PC-3 (cell line): Measurements from ENCODE around the gene PTPRF. TPM values are rescaled to one million over a fixed set of nuclear protein-coding genes. Genes with fewer than 3 reads are reported as not detected.

Source experiments
- ATAC-seq: fragments of 200-7000 bp; cut with Tn5 transposase; 2 replicates; pipeline ENCODE4 v1.9.1; 2020; ENCODE audit warnings: mild to moderate bottlenecking, moderate library complexity
- BruUV-seq: library from RNA; stranded (reverse); fragments of 400-500 nt; replicated peaks from 2 replicates; lab custom pipeline; 2021; lab: Mats Ljungman, UMichigan
- CTCF ChIA-PET: fragments of 300-600 bp; sonication (Branson Sonifier 250); formaldehyde crosslinking; loops from one replicate; lab custom pipeline; 2022; ENCODE audit warnings: antibody characterized with exemption; lab: Charles Lee
- POLR2A ChIA-PET: fragments of 300-600 bp; sonication (Branson Sonifier 250); formaldehyde crosslinking; loops from one replicate; lab custom pipeline; 2022; ENCODE audit warnings: antibody characterized with exemption; ENCODE audit not compliant: unreplicated experiment; lab: Charles Lee
- DNase-seq: peaks from one replicate; pipeline ENCODE4 v3.0.0-alpha.2; 2015
- H2AFZ ChIP-seq: fragments of 300-600 bp; sonication (generic); 2 replicates; pipeline ENCODE4 v1.6.0; 2016; ENCODE audit warnings: antibody characterized with exemption, low read length
- H3F3A ChIP-seq: fragments of 300-600 bp; sonication (generic); one replicate; pipeline ENCODE4 v1.6.0; 2017; ENCODE audit warnings: antibody characterized with exemption, low read length, control low read depth, mild to moderate bottlenecking; ENCODE audit not compliant: unreplicated experiment
- H3K27ac ChIP-seq: fragments of 300-600 bp; sonication (generic); 2 replicates; pipeline ENCODE4 v1.5.1; 2016; ENCODE audit warnings: mild to moderate bottlenecking, low read length
- H3K27me3 ChIP-seq: fragments of 300-600 bp; sonication (generic); 2 replicates; pipeline ENCODE4 v1.6.1; 2016; ENCODE audit warnings: low read length, mixed read lengths
- H3K36me3 ChIP-seq: fragments of 300-600 bp; sonication (generic); 2 replicates; pipeline ENCODE4 v1.6.1; 2016; ENCODE audit warnings: low read depth, mixed run types, low read length, mixed read lengths
- H3K4me1 ChIP-seq: fragments of 300-600 bp; sonication (generic); 2 replicates; pipeline ENCODE4 v1.5.1; 2016; ENCODE audit warnings: low read length; ENCODE audit not compliant: insufficient read depth
- H3K4me2 ChIP-seq: fragments of 300-600 bp; sonication (generic); 2 replicates; pipeline ENCODE4 v1.6.0; 2016; ENCODE audit warnings: low read length
- H3K4me3 ChIP-seq: fragments of 300-600 bp; sonication (generic); 2 replicates; pipeline ENCODE4 v1.5.1; 2016; ENCODE audit warnings: mild to moderate bottlenecking, low read length, mixed read lengths
- H3K79me2 ChIP-seq: fragments of 300-600 bp; sonication (generic); 2 replicates; pipeline ENCODE4 v1.6.1; 2017; ENCODE audit warnings: low read length, mixed read lengths
- H3K9ac ChIP-seq: fragments of 300-600 bp; sonication (generic); 2 replicates; pipeline ENCODE4 v1.6.0; 2016; ENCODE audit warnings: mild to moderate bottlenecking, low read length
- H3K9me2 ChIP-seq: fragments of 300-600 bp; sonication (generic); replicated peaks from 2 replicates; pipeline ENCODE4 v1.6.1; 2016; ENCODE audit warnings: mixed run types, low read length, mixed read lengths
- H3K9me3 ChIP-seq: fragments of 300-600 bp; sonication (generic); 2 replicates; pipeline ENCODE4 v1.6.1; 2016; ENCODE audit warnings: low read length, mixed read lengths
- H4K20me1 ChIP-seq: fragments of 300-600 bp; sonication (generic); 2 replicates; pipeline ENCODE4 v1.6.1; 2016; ENCODE audit warnings: low read length, mixed read lengths
- EZH2 ChIP-seq: fragments of 300-600 bp; sonication (generic); IDR thresholded peaks from one replicate; pipeline ENCODE4 v1.6.1; 2017; ENCODE audit warnings: antibody characterized with exemption, mild to moderate bottlenecking, low read length; ENCODE audit not compliant: unreplicated experiment
- EZH2phosphoT487 ChIP-seq: fragments of 300-600 bp; sonication (generic); IDR thresholded peaks from 2 replicates; pipeline ENCODE4 v1.6.1; 2018; ENCODE audit warnings: mild to moderate bottlenecking, antibody characterized with exemption, low read length, borderline replicate concordance
- intact Hi-C: fragments of 100-400 bp; cut with micrococcal nuclease; formaldehyde crosslinking; loops from 2 replicates; pipeline ENCODE4 v1.9.0; 2023
- total RNA-seq: library from RNA; depleted of rRNA; stranded (reverse); fragments of >200 nt; gene quantifications from 2 replicates; pipeline ENCODE4 v1.2.3, GENCODE V29; 2014
- TF ChIP-seq, protein P1 (sequence below): fragments of 300-600 bp; sonication (generic); conservative IDR thresholded peaks from 2 replicates; pipeline ENCODE4 v1.5.1; 2017; ENCODE audit warnings: antibody characterized with exemption, low read depth, mild to moderate bottlenecking, low read length

Gene PTPRF
- total RNA-seq, 1 experiment from 2014 or later, result 67.4 TPM

DNA sequence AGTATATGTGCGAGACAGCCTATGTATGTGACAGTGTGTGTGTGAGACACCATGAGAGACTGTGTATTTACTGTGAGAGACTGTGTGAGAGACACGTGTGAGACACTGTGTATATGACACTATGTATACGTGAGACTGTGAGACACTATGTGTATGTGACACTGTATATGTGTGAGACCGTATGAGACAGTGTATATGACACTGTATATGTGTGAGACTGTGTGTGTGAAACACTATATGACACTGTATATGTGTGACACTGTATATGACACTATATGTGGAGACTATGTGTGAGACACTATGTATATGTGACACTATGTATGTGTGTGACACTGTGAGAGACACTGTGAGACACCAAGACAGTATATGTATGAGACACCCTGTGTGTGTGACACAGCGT lies 66.3 kb downstream of the PTPRF start:
- intact Hi-C loops, result no loop called here
- no peak for ATAC-seq

DNA sequence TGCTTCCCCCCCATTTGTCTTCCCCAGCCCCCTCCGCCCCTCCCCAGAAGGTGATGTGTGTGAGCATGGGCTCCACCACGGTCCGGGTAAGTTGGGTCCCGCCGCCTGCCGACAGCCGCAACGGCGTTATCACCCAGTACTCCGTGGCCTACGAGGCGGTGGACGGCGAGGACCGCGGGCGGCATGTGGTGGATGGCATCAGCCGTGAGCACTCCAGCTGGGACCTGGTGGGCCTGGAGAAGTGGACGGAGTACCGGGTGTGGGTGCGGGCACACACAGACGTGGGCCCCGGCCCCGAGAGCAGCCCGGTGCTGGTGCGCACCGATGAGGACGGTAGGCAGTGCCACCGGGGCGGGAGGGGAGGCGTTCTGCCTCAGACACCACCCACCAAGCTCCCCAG lies 67.0 kb downstream of the PTPRF start:
- Histone ChIP-seq H3K4me1 (no peaks in the 10 kb centered on the region), H3K4me3 (no peak overlapping the region), H2AFZ (no peak overlapping the region), H3K27me3 (no peaks in the 10 kb centered on the region), H3K9me2 (no peaks in the 10 kb centered on the region), H3F3A (no peaks in the 10 kb centered on the region), H3K27ac (no peak overlapping the region), H3K36me3 (peaks cover 14% of the 10 kb centered on the region), H3K4me2 (no peak overlapping the region), H3K9ac (no peak overlapping the region), H3K79me2 (no peaks in the 10 kb centered on the region), H3K9me3 (no peaks in the 10 kb centered on the region), H4K20me1 (no peaks in the 10 kb centered on the region)
- ATAC-seq, result no peak
- BruUV-seq, result no TSS peak
- TF ChIP-seq, protein P1, sequence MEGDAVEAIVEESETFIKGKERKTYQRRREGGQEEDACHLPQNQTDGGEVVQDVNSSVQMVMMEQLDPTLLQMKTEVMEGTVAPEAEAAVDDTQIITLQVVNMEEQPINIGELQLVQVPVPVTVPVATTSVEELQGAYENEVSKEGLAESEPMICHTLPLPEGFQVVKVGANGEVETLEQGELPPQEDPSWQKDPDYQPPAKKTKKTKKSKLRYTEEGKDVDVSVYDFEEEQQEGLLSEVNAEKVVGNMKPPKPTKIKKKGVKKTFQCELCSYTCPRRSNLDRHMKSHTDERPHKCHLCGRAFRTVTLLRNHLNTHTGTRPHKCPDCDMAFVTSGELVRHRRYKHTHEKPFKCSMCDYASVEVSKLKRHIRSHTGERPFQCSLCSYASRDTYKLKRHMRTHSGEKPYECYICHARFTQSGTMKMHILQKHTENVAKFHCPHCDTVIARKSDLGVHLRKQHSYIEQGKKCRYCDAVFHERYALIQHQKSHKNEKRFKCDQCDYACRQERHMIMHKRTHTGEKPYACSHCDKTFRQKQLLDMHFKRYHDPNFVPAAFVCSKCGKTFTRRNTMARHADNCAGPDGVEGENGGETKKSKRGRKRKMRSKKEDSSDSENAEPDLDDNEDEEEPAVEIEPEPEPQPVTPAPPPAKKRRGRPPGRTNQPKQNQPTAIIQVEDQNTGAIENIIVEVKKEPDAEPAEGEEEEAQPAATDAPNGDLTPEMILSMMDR, result no peak
- TF ChIP-seq EZH2, result no peak
- no peak for TF ChIP-seq EZH2phosphoT487
- intact Hi-C loops, result no loop called here
- no peak for DNase-seq
- POLR2A ChIA-PET, result no interaction called here
- CTCF ChIA-PET, result no interaction called here

More for the DNA sequence above, 66.3 kb downstream of the PTPRF start:
- Histone ChIP-seq H3K9ac (no peak overlapping the region), H3K4me2 (no peak overlapping the region), H2AFZ (no peak overlapping the region), H3K4me1 (no peaks in the 10 kb centered on the region), H4K20me1 (no peaks in the 10 kb centered on the region), H3K27me3 (no peaks in the 10 kb centered on the region), H3F3A (no peaks in the 10 kb centered on the region), H3K9me3 (no peaks in the 10 kb centered on the region), H3K4me3 (no peak overlapping the region), H3K27ac (no peak overlapping the region), H3K9me2 (no peaks in the 10 kb centered on the region), H3K36me3 (peaks cover 14% of the 10 kb centered on the region), H3K79me2 (no peaks in the 10 kb centered on the region)
- TF ChIP-seq, protein P1, result no peak
- TF ChIP-seq EZH2phosphoT487, result no peak
- TF ChIP-seq EZH2, result no peak
- no peak for DNase-seq
- CTCF ChIA-PET, result no interaction called here
- BruUV-seq, result no TSS peak
- POLR2A ChIA-PET, result no interaction called here

DNA sequence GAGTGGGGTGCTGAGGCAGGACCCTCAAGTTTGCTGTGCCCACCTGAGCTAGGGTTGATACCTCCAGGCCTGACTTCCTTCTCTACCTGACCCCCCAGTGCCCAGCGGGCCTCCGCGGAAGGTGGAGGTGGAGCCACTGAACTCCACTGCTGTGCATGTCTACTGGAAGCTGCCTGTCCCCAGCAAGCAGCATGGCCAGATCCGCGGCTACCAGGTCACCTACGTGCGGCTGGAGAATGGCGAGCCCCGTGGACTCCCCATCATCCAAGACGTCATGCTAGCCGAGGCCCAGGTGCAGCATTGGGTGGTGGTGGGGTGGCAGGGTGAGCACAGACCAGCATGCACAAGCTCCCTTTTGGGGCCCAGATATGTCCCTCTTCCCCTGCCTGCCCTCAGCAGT lies 67.9 kb downstream of the PTPRF start:
- no peak overlapping the region for H3K4me2 ChIP-seq
- ChIA-PET CTCF (interaction anchor here (0.7 kb wide), 1 partner anchor 51 kb away, joined by 3 read pairs; no protein-coding TSS in a partner anchor), POLR2A (no interaction called here)
- TF ChIP-seq EZH2, result no peak
- H3K27ac ChIP-seq, result no peak overlapping the region
- intact Hi-C loops, result no loop called here
- no peak overlapping the region for H3K9ac ChIP-seq
- H3K27me3 ChIP-seq, result no peaks in the 10 kb centered on the region
- H4K20me1 ChIP-seq, result no peaks in the 10 kb centered on the region
- H3K4me3 ChIP-seq, result no peak overlapping the region
- no TSS peak for BruUV-seq
- ATAC-seq (no peak), DNase-seq (no peak)
- no peaks in the 10 kb centered on the region for H3F3A ChIP-seq
- no peaks in the 10 kb centered on the region for H3K4me1 ChIP-seq
- H3K36me3 ChIP-seq, result peaks cover 12% of the 10 kb centered on the region
- H3K9me3 ChIP-seq, result no peaks in the 10 kb centered on the region
- no peaks in the 10 kb centered on the region for H3K9me2 ChIP-seq
- H3K79me2 ChIP-seq, result no peaks in the 10 kb centered on the region
- H2AFZ ChIP-seq, result no peak overlapping the region
